Neuronal stem cell (in vitro differentiated cells): ENCODE data around the gene PPM1L.

Experiments used
- DNase-seq: peaks from one replicate; pipeline ENCODE4 v3.0.0-alpha.2; 2013; ENCODE audit warnings: low spot score
- H2AFZ ChIP-seq: one replicate; pipeline ENCODE4 v1.6.1; 2013; ENCODE audit warnings: mild to moderate bottlenecking, low read length, inconsistent platforms
- H2AK5ac ChIP-seq: 2 replicates; pipeline ENCODE4 v1.6.1; 2013; ENCODE audit warnings: low read depth, mild to moderate bottlenecking, inconsistent platforms, low read length, moderate library complexity, mixed read lengths
- H2BK120ac ChIP-seq: 2 replicates; pipeline ENCODE4 v1.6.1; 2013; ENCODE audit warnings: low read depth, mild to moderate bottlenecking, inconsistent platforms, low read length, moderate library complexity, mixed read lengths
- H2BK12ac ChIP-seq: one replicate; pipeline ENCODE4 v1.6.1; 2013; ENCODE audit warnings: low read length, inconsistent platforms
- H2BK15ac ChIP-seq: 2 replicates; pipeline ENCODE4 v1.6.1; 2013; ENCODE audit warnings: mild to moderate bottlenecking, low read length, inconsistent platforms, mixed read lengths
- H2BK5ac ChIP-seq: one replicate; pipeline ENCODE4 v1.6.1; 2013; ENCODE audit warnings: inconsistent platforms, mild to moderate bottlenecking, low read length, moderate library complexity
- H3K14ac ChIP-seq: one replicate; pipeline ENCODE4 v1.6.1; 2013; ENCODE audit warnings: low read length, inconsistent platforms
- H3K18ac ChIP-seq: 2 replicates; pipeline ENCODE4 v1.6.1; 2013; ENCODE audit warnings: low read length, inconsistent platforms
- H3K23ac ChIP-seq: 2 replicates; pipeline ENCODE4 v1.6.1; 2013; ENCODE audit warnings: low read depth, mild to moderate bottlenecking, mixed read lengths, low read length, inconsistent platforms; ENCODE audit not compliant: poor library complexity
- H3K27ac ChIP-seq: replicated peaks from 3 replicates; pipeline ENCODE4 v1.5.1; 2013; ENCODE audit warnings: low read length, inconsistent platforms
- H3K27me3 ChIP-seq, 3 experiments: 2 replicates each; pipeline ENCODE4 v1.6.1; 2013; ENCODE audit warnings: low read length in 3 of 3, mild to moderate bottlenecking in 2 of 3, inconsistent platforms in 1 of 3, low read depth in 1 of 3, mixed read lengths in 1 of 3, moderate library complexity in 1 of 3; ENCODE audit not compliant: control insufficient read depth in 3 of 3, insufficient read depth in 3 of 3
- H3K36me3 ChIP-seq, 2 donors: replicated peaks in 1 of 2; 2 replicates each; pipeline ENCODE4 v1.6.1; 2013; ENCODE audit warnings: low read length in 2 of 2; ENCODE audit not compliant: control insufficient read depth in 2 of 2, insufficient read depth in 2 of 2
- H3K4ac ChIP-seq: 2 replicates; pipeline ENCODE4 v1.6.1; 2013; ENCODE audit warnings: inconsistent platforms, mild to moderate bottlenecking, low read length, moderate library complexity
- H3K4me1 ChIP-seq, 2 donors: 1 replicate in 1 of 2; 2 replicates in 1 of 2; pipeline ENCODE4 v1.6.1; 2013; ENCODE audit warnings: low read length in 2 of 2, low read depth in 1 of 2; ENCODE audit not compliant: control insufficient read depth in 2 of 2, insufficient read depth in 1 of 2
- H3K4me2 ChIP-seq: one replicate; pipeline ENCODE4 v1.6.1; 2013; ENCODE audit warnings: mild to moderate bottlenecking, low read length, inconsistent platforms; ENCODE audit not compliant: insufficient read depth, poor library complexity, severe bottlenecking
- H3K4me3 ChIP-seq, 2 donors: 2 replicates each; pipeline ENCODE4 v1.5.1; 2013; ENCODE audit warnings: low read length in 2 of 2, mild to moderate bottlenecking in 2 of 2, inconsistent platforms in 1 of 2, moderate library complexity in 1 of 2
- H3K79me1 ChIP-seq: one replicate; pipeline ENCODE4 v1.6.1; 2013; ENCODE audit warnings: low read depth, mild to moderate bottlenecking, inconsistent platforms, low read length, moderate library complexity
- H3K9ac ChIP-seq: one replicate; pipeline ENCODE4 v1.6.1; 2013; ENCODE audit warnings: mild to moderate bottlenecking, low read depth, low read length, inconsistent platforms; ENCODE audit not compliant: poor library complexity
- H3K9me3 ChIP-seq, 2 donors: replicated peaks in 1 of 2; 2 replicates each; pipeline versions ENCODE3 to v1.6.1; 2013; ENCODE audit warnings: low read length in 2 of 2, mild to moderate bottlenecking in 2 of 2, inconsistent platforms in 1 of 2, low read depth in 1 of 2, mixed read lengths in 1 of 2, moderate library complexity in 1 of 2; ENCODE audit not compliant: control insufficient read depth in 2 of 2, insufficient read depth in 1 of 2
- H4K8ac ChIP-seq: one replicate; pipeline ENCODE4 v1.6.1; 2013; ENCODE audit warnings: low read depth, mild to moderate bottlenecking, inconsistent platforms, low read length, moderate library complexity
- H4K91ac ChIP-seq: one replicate; pipeline ENCODE4 v1.6.1; 2013; ENCODE audit warnings: low read length, low read depth, mild to moderate bottlenecking, inconsistent platforms; ENCODE audit not compliant: poor library complexity
- WGBS, 2 donors: extraction: QIAGEN DNeasy Blood & Tissue Kit; methylation state at CpG; one replicate each; pipeline ENCODE4 v1.1.7; 2013; ENCODE audit warnings: missing lambda C conversion rate in 2 of 2, mixed read lengths in 1 of 2; ENCODE audit not compliant: insufficient read length in 2 of 2, insufficient replicate concordance in 1 of 2; ENCODE audit errors: extremely low coverage in 2 of 2; 5-methylcytosine and 5-hydroxymethylcytosine counted together

Gene PPM1L

DNA sequence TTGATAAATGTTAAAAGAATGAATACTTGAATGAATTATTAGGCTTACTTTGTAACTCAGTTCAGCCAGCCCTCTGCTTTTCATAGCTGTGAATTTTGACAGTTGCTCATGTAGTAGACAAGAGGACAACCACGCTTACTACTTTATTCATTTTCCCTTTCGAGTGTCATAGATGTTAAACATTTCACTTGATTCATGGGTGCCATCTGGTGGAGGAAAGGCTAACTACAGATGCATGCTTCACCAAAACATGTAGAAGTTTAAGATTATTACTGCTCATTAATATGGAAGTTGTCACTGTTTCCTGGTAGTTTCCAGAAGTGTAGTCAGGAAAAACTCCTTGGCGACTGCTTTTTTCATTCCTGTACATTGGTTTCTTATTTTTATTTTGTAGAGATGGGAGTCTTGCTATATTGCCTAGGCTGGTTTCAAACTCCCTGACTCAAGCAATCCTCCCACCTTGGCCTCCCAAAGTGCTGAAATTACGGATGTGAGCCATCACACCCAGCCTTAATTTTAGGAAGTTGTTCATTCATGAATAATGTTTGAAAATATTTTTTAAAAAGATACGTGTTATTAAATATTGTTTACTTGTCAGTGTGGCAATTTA is 186.0 kb downstream of the PPM1L start:
- Histone ChIP-seq H2BK120ac (no peak overlapping the region), H3K23ac (no peak overlapping the region), H4K91ac (no peak overlapping the region), H2BK5ac (no peak overlapping the region), H2AFZ (no peak overlapping the region), H3K79me1 (no peaks in the 10 kb centered on the region), H3K4me3 (no peak overlapping the region), H3K27me3 (no peaks in the 10 kb centered on the region), H3K36me3 (no peaks in the 10 kb centered on the region), H3K4me1 (no peaks in the 10 kb centered on the region), H3K14ac (no peak overlapping the region), H3K18ac (no peak overlapping the region), H3K27ac (no peak overlapping the region), H2BK15ac (no peak overlapping the region), H3K4me2 (no peak overlapping the region), H3K9ac (no peak overlapping the region), H4K8ac (no peak overlapping the region), H3K9me3 (peaks cover 0 to 5% of the 10 kb centered on the region in 2 donors), H2AK5ac (no peak overlapping the region), H2BK12ac (no peak overlapping the region), H3K4ac (no peak overlapping the region)
- DNase-seq = peak; percentile 41
- WGBS, 2 donors = 100% methylated on average over 1 of the region's 5 CpGs

DNA sequence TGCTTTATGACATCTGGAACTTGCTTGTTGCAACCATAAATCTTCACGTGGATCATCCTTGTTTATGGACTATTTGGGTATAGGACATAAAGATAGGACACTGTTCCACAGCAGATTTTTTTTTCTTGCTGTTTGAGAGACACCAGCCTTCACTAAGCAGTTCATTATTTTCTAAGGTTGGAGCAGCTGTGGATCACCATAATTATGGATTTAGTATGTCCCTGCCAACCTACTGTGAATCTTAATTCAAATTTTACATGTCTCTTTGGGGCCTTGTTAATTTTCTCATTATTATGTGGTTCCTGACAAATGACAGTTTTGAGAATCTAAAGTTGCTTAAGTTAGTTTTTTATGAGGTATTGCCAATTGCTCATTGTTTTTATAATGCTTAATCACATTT is 188.0 kb downstream of the PPM1L start:
- H3K4me2 ChIP-seq = no peak overlapping the region
- no peaks in the 10 kb centered on the region for H3K27me3 ChIP-seq
- no peaks in the 10 kb centered on the region for H3K79me1 ChIP-seq
- no peak overlapping the region for H2AK5ac ChIP-seq
- H4K8ac ChIP-seq = no peak overlapping the region
- no peak overlapping the region for H3K27ac ChIP-seq
- H3K4ac ChIP-seq = no peak overlapping the region
- no peak overlapping the region for H3K14ac ChIP-seq
- no peak overlapping the region for H2AFZ ChIP-seq
- H3K36me3 ChIP-seq = no peaks in the 10 kb centered on the region
- H2BK15ac ChIP-seq = no peak overlapping the region
- no peak overlapping the region for H4K91ac ChIP-seq
- no peak overlapping the region for H3K18ac ChIP-seq
- H2BK120ac ChIP-seq = no peak overlapping the region
- peaks cover 0 to 5% of the 10 kb centered on the region in 2 donors for H3K9me3 ChIP-seq
- H3K23ac ChIP-seq = no peak overlapping the region
- no CpG with 5 or more reads among the region's 1 CpG for WGBS, 2 donors
- DNase-seq = no peak
- peaks cover 0 to 3% of the 10 kb centered on the region in 2 donors for H3K4me1 ChIP-seq
- H2BK12ac ChIP-seq = no peak overlapping the region
- H3K4me3 ChIP-seq = no peak overlapping the region
- H2BK5ac ChIP-seq = no peak overlapping the region
- no peak overlapping the region for H3K9ac ChIP-seq

DNA sequence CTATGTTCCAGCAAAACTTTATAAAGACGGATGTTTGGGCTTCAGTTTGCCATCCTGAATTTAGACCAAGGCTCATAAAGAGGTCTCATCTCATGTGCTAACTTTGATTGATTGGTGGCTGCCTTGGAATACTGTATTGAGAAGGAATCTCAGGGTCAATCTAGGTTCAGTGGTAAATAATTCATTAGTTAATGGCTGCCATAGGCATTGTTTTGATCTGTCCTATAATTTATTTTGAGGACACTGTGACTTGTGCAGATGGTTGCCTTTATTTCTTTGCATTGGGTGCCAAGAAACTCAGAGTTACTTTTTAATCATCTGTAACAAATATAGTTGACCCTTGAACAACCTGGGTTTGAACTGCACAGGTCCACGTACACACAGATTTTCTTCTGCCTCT is 189.3 kb downstream of the PPM1L start:
- H3K9me3 ChIP-seq = peaks cover 0 to 4% of the 10 kb centered on the region in 2 donors
- no CpG with 5 or more reads among the region's 2 CpGs for WGBS, 2 donors
- H3K27ac ChIP-seq = no peak overlapping the region

DNA sequence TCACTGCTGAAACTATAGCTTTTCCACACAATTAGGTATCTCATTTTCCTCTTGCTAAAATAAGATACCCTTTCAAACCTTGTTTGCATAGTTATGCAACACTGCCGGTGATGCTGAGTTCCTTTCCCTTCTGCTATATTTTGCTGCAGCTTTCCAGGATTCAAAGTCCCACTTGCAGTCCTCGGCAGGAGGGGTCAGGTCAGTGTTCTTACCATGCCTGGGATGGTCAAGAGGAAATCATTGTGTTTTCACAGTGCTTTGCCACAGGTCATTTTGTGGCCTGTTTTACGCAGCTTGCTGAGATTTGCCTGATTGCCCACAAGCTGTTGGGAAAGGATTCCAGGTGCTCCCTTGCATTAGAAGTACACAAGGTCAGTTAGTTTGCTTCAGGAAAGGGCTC is 192.2 kb downstream of the PPM1L start:
- DNase-seq = no peak
- H2AFZ ChIP-seq = no peak overlapping the region
- no peak overlapping the region for H2BK5ac ChIP-seq
- no peaks in the 10 kb centered on the region for H3K9me3 ChIP-seq
- no peak overlapping the region for H3K4me3 ChIP-seq
- H2BK12ac ChIP-seq = no peak overlapping the region
- H3K79me1 ChIP-seq = no peaks in the 10 kb centered on the region
- no peaks in the 10 kb centered on the region for H3K36me3 ChIP-seq
- no peaks in the 10 kb centered on the region for H3K27me3 ChIP-seq
- no peak overlapping the region for H2AK5ac ChIP-seq
- no peak overlapping the region for H3K23ac ChIP-seq
- no peak overlapping the region for H3K14ac ChIP-seq
- H2BK120ac ChIP-seq = no peak overlapping the region
- no peak overlapping the region for H4K91ac ChIP-seq
- no CpG with 5 or more reads among the region's 3 CpGs for WGBS, 2 donors
- peaks cover 0 to 3% of the 10 kb centered on the region in 2 donors for H3K4me1 ChIP-seq
- H3K27ac ChIP-seq = no peak overlapping the region
- no peak overlapping the region for H3K18ac ChIP-seq
- no peak overlapping the region for H3K4ac ChIP-seq
- H4K8ac ChIP-seq = no peak overlapping the region
- no peak overlapping the region for H2BK15ac ChIP-seq
- no peak overlapping the region for H3K9ac ChIP-seq
- H3K4me2 ChIP-seq = no peak overlapping the region

More for the DNA sequence above, 189.3 kb downstream of the PPM1L start:
- Histone ChIP-seq H3K23ac (no peak overlapping the region), H3K4ac (no peak overlapping the region), H2BK15ac (no peak overlapping the region), H3K36me3 (no peaks in the 10 kb centered on the region), H4K91ac (no peak overlapping the region), H3K14ac (no peak overlapping the region), H3K18ac (no peak overlapping the region), H2BK5ac (no peak overlapping the region), H3K4me2 (no peak overlapping the region), H3K79me1 (no peaks in the 10 kb centered on the region), H3K4me3 (no peak overlapping the region), H2AFZ (no peak overlapping the region), H4K8ac (no peak overlapping the region), H2BK120ac (no peak overlapping the region), H2AK5ac (no peak overlapping the region), H2BK12ac (no peak overlapping the region), H3K4me1 (peaks cover 0 to 3% of the 10 kb centered on the region in 2 donors), H3K9ac (no peak overlapping the region), H3K27me3 (no peaks in the 10 kb centered on the region)
- DNase-seq = no peak
